GM19193 (cell line): ENCODE results near the gene TEX47.

Source experiments
- POLR2A ChIP-seq: IDR thresholded peaks from 4 replicates; pipeline ENCODE4 v1.6.1; 2011; ENCODE audit not compliant: insufficient read depth, insufficient read length; ENCODE audit errors: extremely low read depth

Gene TEX47

DNA sequence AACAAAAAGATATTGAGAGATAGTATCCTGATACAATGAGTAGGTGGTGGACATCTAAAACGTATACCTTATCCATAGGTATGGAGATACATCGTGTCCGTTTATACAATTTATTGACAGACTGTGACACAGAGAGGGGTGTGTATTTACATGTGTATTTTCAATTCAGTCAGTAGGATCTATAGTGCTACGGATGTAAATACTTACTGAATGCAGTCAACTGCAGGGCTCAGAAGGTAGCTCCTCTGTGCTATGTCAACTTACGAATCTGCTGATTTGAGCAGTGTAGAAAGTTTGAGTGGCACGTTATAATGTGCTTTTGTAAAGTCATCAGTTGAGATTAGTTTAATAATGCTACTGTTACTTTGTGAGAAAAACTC, 35.4 kb downstream of the TEX47 start:
- TF ChIP-seq POLR2A, result no peak

DNA sequence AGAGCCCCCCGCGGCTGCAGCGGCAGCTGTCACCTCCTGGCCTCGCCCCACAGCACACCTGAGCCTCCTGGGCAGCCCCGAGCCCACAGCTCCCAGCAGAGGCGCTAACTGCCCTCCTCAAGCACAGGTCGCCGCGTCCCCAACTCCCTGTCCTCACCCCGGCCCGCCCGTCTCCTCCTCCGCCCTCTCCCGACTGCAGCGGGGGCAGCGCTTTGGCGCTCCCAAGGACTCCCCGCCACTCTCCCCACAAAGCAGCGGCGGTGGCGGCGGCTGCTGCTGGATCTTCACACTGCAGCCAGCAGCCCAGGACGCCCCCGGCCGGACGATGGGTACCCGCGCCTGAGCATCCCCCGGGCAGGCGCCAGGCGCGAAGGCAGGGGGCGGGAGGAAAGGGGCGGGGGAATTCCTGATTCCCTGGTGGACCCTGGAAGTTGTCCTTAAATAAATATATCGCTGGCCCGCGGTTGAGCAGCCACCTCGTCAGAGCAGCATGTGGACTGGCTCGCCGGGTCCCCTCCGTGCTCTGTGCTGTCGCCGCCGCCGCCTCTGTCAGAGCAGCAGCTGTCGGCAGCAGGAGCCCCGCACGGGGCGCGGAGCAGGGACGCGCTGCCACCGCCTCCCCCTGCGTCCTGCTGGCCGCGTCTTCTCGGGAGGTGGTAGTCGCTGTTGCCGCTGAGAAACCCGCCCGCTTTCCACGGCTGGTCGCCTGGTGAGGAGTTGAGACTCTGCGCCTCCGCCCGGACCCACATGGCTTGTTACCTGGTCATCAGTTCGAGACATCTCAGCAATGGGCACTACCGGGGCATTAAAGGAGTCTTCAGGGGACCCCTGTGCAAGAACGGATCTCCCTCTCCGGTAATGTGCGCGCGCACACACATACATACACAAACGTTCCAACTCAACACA, 36.1 kb downstream of the TEX47 start, which contains the start of gene ZNF804B:
ZNF804B (plus strand) TSS at position 471 of the 906 bp plus-strand sequence; CDS start at position 748, 277 bp downstream.
- TF ChIP-seq POLR2A, result no peak

DNA sequence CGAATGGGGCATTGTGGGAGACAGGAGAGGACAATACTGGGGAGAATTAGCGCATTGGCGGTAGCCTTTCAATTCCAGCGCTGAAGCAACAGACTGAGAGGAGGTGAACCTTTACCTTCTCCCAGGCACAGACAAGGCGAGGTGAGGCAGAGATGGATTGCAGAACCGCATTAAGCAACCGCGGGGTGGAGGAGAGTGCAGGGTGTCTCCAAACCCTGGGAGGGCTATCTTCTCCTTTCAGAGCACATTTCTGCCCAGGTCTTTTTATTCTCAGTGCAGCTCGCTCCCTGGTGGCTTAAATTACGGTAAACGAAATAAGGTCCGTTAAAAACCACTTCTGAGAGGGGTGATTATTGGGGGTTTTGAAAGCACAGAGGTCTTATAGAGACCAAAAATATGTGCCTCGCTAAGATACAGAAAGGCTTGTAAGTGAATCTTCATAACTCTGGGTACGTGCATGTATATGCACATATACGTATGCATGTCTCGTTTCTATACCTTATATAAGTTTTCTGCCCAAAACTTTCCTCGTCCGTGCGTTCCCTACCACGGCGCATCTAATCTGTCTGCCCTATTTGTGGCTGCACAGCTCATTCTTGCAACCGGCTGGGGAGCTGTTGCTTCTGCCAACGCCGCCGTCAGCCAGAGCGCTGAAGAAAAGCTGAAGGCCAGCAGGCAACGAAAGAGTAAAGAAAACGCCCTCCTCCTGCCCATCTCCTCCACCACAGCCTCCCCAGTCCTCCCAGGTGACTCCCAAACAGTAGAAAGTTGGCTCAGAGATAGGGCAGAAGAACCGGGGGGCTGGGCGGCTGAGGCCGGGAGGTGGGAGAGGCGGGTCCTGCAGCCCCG, 36.9 kb downstream of the TEX47 start:
- TF ChIP-seq POLR2A, result no peak

DNA sequence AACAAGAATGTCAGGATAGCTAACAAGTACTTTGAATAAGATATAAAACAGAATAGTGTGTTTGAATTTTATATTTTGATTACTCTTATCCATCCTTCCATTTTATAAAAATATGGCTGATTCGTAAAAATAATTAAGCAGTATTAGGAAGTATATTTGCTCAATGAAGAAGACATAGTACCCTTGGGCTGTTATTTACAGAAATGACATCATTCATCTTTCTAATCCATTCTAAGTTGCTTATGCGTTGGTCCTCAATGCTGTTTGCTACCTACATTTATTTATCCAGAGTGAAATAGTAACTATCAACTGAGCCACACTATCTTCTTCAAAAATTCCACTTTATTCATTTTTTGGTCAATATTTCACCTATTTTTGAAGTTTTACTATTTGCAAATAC, 38.2 kb downstream of the TEX47 start:
- TF ChIP-seq POLR2A, result no peak

DNA sequence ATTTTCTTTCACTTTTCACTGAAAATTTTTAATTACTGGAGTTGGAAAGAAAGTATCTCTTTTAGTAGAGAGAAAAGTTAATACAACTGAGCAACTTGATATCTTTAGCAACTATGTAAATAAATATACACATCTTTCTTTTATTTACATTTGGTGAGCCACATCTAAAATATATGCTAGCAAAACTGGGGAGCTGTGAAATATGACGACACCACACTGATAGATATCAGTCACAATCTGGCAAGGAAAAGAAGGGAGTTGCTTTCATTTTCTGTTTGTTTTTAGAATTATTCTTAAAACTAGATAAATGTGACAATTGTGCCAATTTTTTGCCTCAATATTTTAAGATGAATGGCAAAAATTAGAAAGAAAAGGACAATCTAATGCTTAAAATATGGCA, 38.7 kb downstream of the TEX47 start:
- no peak for TF ChIP-seq POLR2A

DNA sequence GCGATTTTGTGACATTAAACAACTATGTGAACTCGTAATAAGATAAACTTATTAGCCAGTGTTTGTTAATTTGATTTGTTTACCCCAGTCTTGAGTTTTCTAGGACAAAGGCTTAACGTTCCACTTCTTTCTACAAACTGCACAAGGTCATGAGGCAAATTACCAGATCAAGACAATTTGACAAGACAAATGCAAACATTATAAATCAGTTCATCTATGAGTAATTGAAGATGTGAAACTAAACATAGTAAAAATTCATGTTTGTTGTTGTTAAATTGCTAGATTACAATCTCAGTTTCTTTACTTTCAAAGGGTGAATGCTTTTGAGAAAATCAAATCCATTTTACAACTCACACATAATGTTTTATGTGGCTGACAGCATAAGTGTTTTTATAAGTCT, 49.4 kb downstream of the TEX47 start:
- no peak for TF ChIP-seq POLR2A
